NCI-H1092 treated with DMSO at 0.1 percent for 48 hours (cell line): Measurements from ENCODE around the gene RNF26.

Source experiments
- DNase-seq: peaks from one replicate; lab custom pipeline; 2025; lab: John Stamatoyannopoulos, UW

The RNF26 gene

GRCh38 chr11:119336744-119337469 lies 2.6 kb downstream of the RNF26 start:
- DNase-seq = no peak

GRCh38 chr11:119337581-119338317 lies 3.4 kb downstream of the RNF26 start:
- no peak for DNase-seq

GRCh38 chr11:119338318-119338890 lies 4.1 kb downstream of the RNF26 start:
- peak; percentile 58 for DNase-seq

GRCh38 chr11:119338965-119339588 lies 4.8 kb downstream of the RNF26 start:
- no peak for DNase-seq

GRCh38 chr11:119339589-119340334 lies 5.4 kb downstream of the RNF26 start:
- DNase-seq = no peak

- no peak for DNase-seq
These were observed 6.3 kb downstream of the RNF26 start, which contains the start of gene C1QTNF5 for GRCh38 chr11:119340335-119341221. C1QTNF5 (minus strand) TSS chr11:119340883; CDS start chr11:119340397, 486 bp downstream.

- no peak for DNase-seq
These were observed 7.1 kb downstream of the RNF26 start for GRCh38 chr11:119341222-119342022.

- no peak for DNase-seq
These were observed 7.6 kb downstream of the RNF26 start for GRCh38 chr11:119342023-119342300.

GRCh38 chr11:119342362-119343130 lies 8.2 kb downstream of the RNF26 start:
- no peak for DNase-seq

- DNase-seq = no peak
These were observed 9.4 kb downstream of the RNF26 start for GRCh38 chr11:119343726-119344125.

GRCh38 chr11:119344291-119345010 lies 10.1 kb downstream of the RNF26 start:
- no peak for DNase-seq

- DNase-seq = no peak
These were observed 11.4 kb downstream of the RNF26 start for GRCh38 chr11:119345685-119346084.

- DNase-seq = no peak
These were observed 12.3 kb downstream of the RNF26 start, which contains the start of gene MFRP for GRCh38 chr11:119346605-119347004. MFRP (minus strand) TSS chr11:119346705; CDS start chr11:119346513, 192 bp downstream.

GRCh38 chr11:119347242-119347641 lies 12.9 kb downstream of the RNF26 start:
- no peak for DNase-seq

- no peak for DNase-seq
These were observed 13.7 kb downstream of the RNF26 start for GRCh38 chr11:119347940-119348605.

- no peak for DNase-seq
These were observed 16.0 kb downstream of the RNF26 start for GRCh38 chr11:119350302-119350701.

- no peak for DNase-seq
These were observed 16.9 kb downstream of the RNF26 start for GRCh38 chr11:119351232-119351631.

- peak; percentile 96 for DNase-seq
These were observed 18.5 kb downstream of the RNF26 start for GRCh38 chr11:119352857-119353260.
